H9 (cell line): ENCODE results near the gene SCD. TPM values are rescaled to one million over a fixed set of nuclear protein-coding genes. Genes with fewer than 3 reads are reported as not detected.

ENCODE experiments used
- DNase-seq: peaks from one replicate; pipeline ENCODE4 v3.0.0-alpha.2; 2017
- H2AFZ ChIP-seq: one replicate; pipeline ENCODE4 v1.6.1; 2013; ENCODE audit warnings: mild to moderate bottlenecking, low read length, control low read depth, moderate library complexity
- H2AK5ac ChIP-seq: 2 replicates; pipeline ENCODE4 v1.6.1; 2013; ENCODE audit warnings: low read length, control low read depth, mixed read lengths; ENCODE audit not compliant: insufficient read length
- H2BK120ac ChIP-seq: one replicate; pipeline ENCODE4 v1.6.1; 2013; ENCODE audit warnings: low read depth, mild to moderate bottlenecking, low read length, control low read depth, inconsistent platforms; ENCODE audit not compliant: poor library complexity, severe bottlenecking
- H2BK12ac ChIP-seq: 2 replicates; pipeline ENCODE4 v1.6.1; 2013; ENCODE audit warnings: low read length, control low read depth, mixed read lengths, low read depth; ENCODE audit not compliant: insufficient read length
- H2BK15ac ChIP-seq: 2 replicates; pipeline ENCODE4 v1.6.1; 2013; ENCODE audit warnings: low read depth, low read length, control low read depth
- H2BK20ac ChIP-seq: one replicate; pipeline ENCODE4 v1.6.1; 2013; ENCODE audit warnings: low read depth, mild to moderate bottlenecking, low read length, control low read depth, inconsistent platforms; ENCODE audit not compliant: poor library complexity, severe bottlenecking
- H2BK5ac ChIP-seq: 2 replicates; pipeline ENCODE4 v1.6.1; 2013; ENCODE audit warnings: low read length, control low read depth, mixed read lengths; ENCODE audit not compliant: insufficient read length
- H3K14ac ChIP-seq: 2 replicates; pipeline ENCODE4 v1.6.1; 2013; ENCODE audit warnings: low read length, control low read depth; ENCODE audit not compliant: insufficient read depth
- H3K18ac ChIP-seq: 2 replicates; pipeline ENCODE4 v1.6.1; 2013; ENCODE audit warnings: low read depth, mild to moderate bottlenecking, mixed read lengths, low read length, control low read depth; ENCODE audit not compliant: insufficient read length
- H3K23ac ChIP-seq: 2 replicates; pipeline ENCODE4 v1.6.1; 2013; ENCODE audit warnings: low read length, control low read depth, mixed read lengths, low read depth; ENCODE audit not compliant: insufficient read length
- H3K23me2 ChIP-seq: 2 replicates; pipeline ENCODE4 v1.6.1; 2013; ENCODE audit warnings: low read depth, mild to moderate bottlenecking, mixed read lengths, low read length, control low read depth; ENCODE audit not compliant: insufficient read length, poor library complexity, severe bottlenecking
- H3K27ac ChIP-seq: 2 replicates; pipeline ENCODE4 v1.5.1; 2013; ENCODE audit warnings: low read length, control low read depth, mixed read lengths, low read depth; ENCODE audit not compliant: insufficient read length
- H3K27me3 ChIP-seq: 2 replicates; pipeline ENCODE4 v1.6.1; 2013; ENCODE audit warnings: low read length, control low read depth, inconsistent platforms; ENCODE audit not compliant: insufficient read depth
- H3K4ac ChIP-seq: 2 replicates; pipeline ENCODE4 v1.6.1; 2013; ENCODE audit warnings: low read depth, mild to moderate bottlenecking, control low read depth, inconsistent platforms, low read length, moderate library complexity
- H3K4me1 ChIP-seq: 2 replicates; pipeline ENCODE4 v1.6.1; 2013; ENCODE audit warnings: low read length, control low read depth, inconsistent platforms; ENCODE audit not compliant: insufficient read depth
- H3K4me2 ChIP-seq: 2 replicates; pipeline ENCODE4 v1.6.1; 2013; ENCODE audit warnings: low read length, control low read depth, mixed read lengths; ENCODE audit not compliant: insufficient read length, insufficient read depth
- H3K56ac ChIP-seq: 2 replicates; pipeline ENCODE4 v1.6.1; 2013; ENCODE audit warnings: low read depth, mild to moderate bottlenecking, mixed read lengths, low read length, control low read depth; ENCODE audit not compliant: insufficient read length
- H3K79me1 ChIP-seq: 2 replicates; pipeline ENCODE4 v1.6.1; 2013; ENCODE audit warnings: low read depth, mild to moderate bottlenecking, moderate library complexity, low read length, control low read depth, inconsistent platforms; ENCODE audit not compliant: insufficient read depth, poor library complexity, severe bottlenecking
- H3K79me2 ChIP-seq: 2 replicates; pipeline ENCODE4 v1.6.1; 2013; ENCODE audit warnings: low read length, control low read depth, inconsistent platforms; ENCODE audit not compliant: insufficient read depth
- H3K9ac ChIP-seq: 2 replicates; pipeline ENCODE4 v1.6.1; 2013; ENCODE audit warnings: low read length, control low read depth, mixed read lengths; ENCODE audit not compliant: insufficient read length; ENCODE audit errors: extremely low read depth
- H3K9me3 ChIP-seq: one replicate; pipeline ENCODE4 v1.6.1; 2013; ENCODE audit warnings: low read depth, low read length, inconsistent platforms; ENCODE audit not compliant: control insufficient read depth
- H3T11ph ChIP-seq: one replicate; pipeline ENCODE4 v1.6.1; 2013; ENCODE audit warnings: mild to moderate bottlenecking, low read length, control low read depth, inconsistent platforms
- H4K20me1 ChIP-seq: one replicate; pipeline ENCODE4 v1.6.1; 2013; ENCODE audit not compliant: control insufficient read depth, insufficient read length, insufficient read depth
- H4K5ac ChIP-seq: 2 replicates; pipeline ENCODE4 v1.6.1; 2013; ENCODE audit warnings: low read depth, mild to moderate bottlenecking, mixed read lengths, low read length, control low read depth; ENCODE audit not compliant: insufficient read length
- H4K8ac ChIP-seq: replicated peaks from 2 replicates; pipeline ENCODE4 v1.6.1; 2013; ENCODE audit warnings: low read length, control low read depth, mixed read lengths, low read depth; ENCODE audit not compliant: insufficient read length
- H4K91ac ChIP-seq: 2 replicates; pipeline ENCODE4 v1.6.1; 2013; ENCODE audit warnings: low read depth, mild to moderate bottlenecking, moderate library complexity, mixed read lengths, low read length, control low read depth; ENCODE audit not compliant: insufficient read length
- H3K27ac Mint-ChIP-seq, 3 experiments: 2 replicates in 2 of 3; 3 replicates in 1 of 3; pipeline ENCODE4 v1.8.0; 2020 to 2021; ENCODE audit warnings: mixed read lengths in 3 of 3, mild to moderate bottlenecking in 1 of 3, moderate library complexity in 1 of 3
- H3K27me3 Mint-ChIP-seq: 2 replicates; pipeline ENCODE4 v1.8.0; 2021; ENCODE audit warnings: low read depth, mild to moderate bottlenecking, moderate library complexity, mixed read lengths
- H3K36me3 Mint-ChIP-seq, 3 experiments: 2 replicates in 2 of 3; 3 replicates in 1 of 3; pipeline ENCODE4 v1.8.0; 2020 to 2021; ENCODE audit warnings: low read depth in 3 of 3, mixed read lengths in 3 of 3; ENCODE audit not compliant: insufficient read depth in 1 of 3
- H3K4me1 Mint-ChIP-seq, 2 experiments: 2 replicates each; pipeline ENCODE4 v1.8.0; 2020; ENCODE audit warnings: mixed read lengths in 2 of 2
- H3K4me3 Mint-ChIP-seq, 2 experiments: 2 replicates in 1 of 2; 3 replicates in 1 of 2; pipeline ENCODE4 v1.8.0; 2020 to 2021; ENCODE audit warnings: mild to moderate bottlenecking in 2 of 2, mixed read lengths in 2 of 2, moderate library complexity in 1 of 2
- H3K9me3 Mint-ChIP-seq, 2 experiments: 2 replicates in 1 of 2; 3 replicates in 1 of 2; pipeline ENCODE4 v1.8.0; 2020; ENCODE audit warnings: mild to moderate bottlenecking in 2 of 2, mixed read lengths in 2 of 2, moderate library complexity in 1 of 2
- CTCF ChIP-seq: fragments of 200-600 bp; sonication (generic); conservative IDR thresholded peaks from 3 replicates; pipeline ENCODE4 v1.8.0; 2021; ENCODE audit warnings: antibody characterized with exemption, mild to moderate bottlenecking
- WGBS: extraction: QIAGEN DNeasy Blood & Tissue Kit; methylation state at CpG from one replicate; pipeline ENCODE4 v1.1.7; 2013; ENCODE audit warnings: missing lambda C conversion rate, low lambda C conversion rate, mixed read lengths; ENCODE audit not compliant: insufficient read length; ENCODE audit errors: extremely low coverage; 5-methylcytosine and 5-hydroxymethylcytosine counted together
- total RNA-seq: library from RNA; stranded (reverse); gene quantifications from 2 replicates; pipeline ENCODE4 v1.2.1, GENCODE V29; 2021

The SCD gene
- total RNA-seq, 1 experiment from 2014 or later: 354 TPM

GRCh38 chr10:100341953-100342626 is 4.9 kb upstream of the SCD start:
- peaks cover under 1% of the 10 kb centered on the region; the same call in 1 of the 2 replicates for H3K79me2 ChIP-seq
- no peak overlapping the region for H4K91ac ChIP-seq
- no peaks in the 10 kb centered on the region for H3K27me3 ChIP-seq
- H2AK5ac ChIP-seq: no peak overlapping the region
- TF ChIP-seq CTCF: peak; percentile 75
- no peak overlapping the region for H3K4me2 ChIP-seq
- no peaks in the 10 kb centered on the region for H3K9me3 Mint-ChIP-seq
- no peak overlapping the region for H3K4ac ChIP-seq
- H4K5ac ChIP-seq: no peak overlapping the region
- H2BK15ac ChIP-seq: no peak overlapping the region
- H2BK5ac ChIP-seq: no peak overlapping the region
- no peak overlapping the region for H2BK20ac ChIP-seq
- no CpG with 5 or more reads among the region's 9 CpGs for WGBS
- H3K14ac ChIP-seq: no peak overlapping the region
- peak overlapping the region in 1 of 3 experiments; percentile 38; a peak in 1 of 7 replicates for H3K27ac Mint-ChIP-seq
- no peaks in the 10 kb centered on the region; the same call in 1 of the 2 replicates for H3K4me1 ChIP-seq
- no peak overlapping the region for H3K9ac ChIP-seq
- no peaks in the 10 kb centered on the region for H3K9me3 ChIP-seq
- H3K18ac ChIP-seq: no peak overlapping the region
- peak overlapping the region in 1 of 2 experiments; percentile 23; a peak in 1 of 5 replicates for H3K4me3 Mint-ChIP-seq
- H3K27me3 Mint-ChIP-seq: peaks cover 5% of the 10 kb centered on the region
- no peak overlapping the region for H3K23ac ChIP-seq
- no peaks in the 10 kb centered on the region for H4K20me1 ChIP-seq
- no peak overlapping the region for H3K27ac ChIP-seq
- no peak overlapping the region for H2AFZ ChIP-seq
- H3K36me3 Mint-ChIP-seq: no peaks in the 10 kb centered on the region; a peak in 1 of 7 replicates
- DNase-seq: peak; percentile 80
- H2BK120ac ChIP-seq: no peak overlapping the region
- H3T11ph ChIP-seq: no peak overlapping the region
- no peak overlapping the region for H3K56ac ChIP-seq
- no peak overlapping the region for H2BK12ac ChIP-seq
- H3K4me1 Mint-ChIP-seq: peaks cover 31 to 35% of the 10 kb centered on the region in 2 experiments
- H3K23me2 ChIP-seq: peaks cover 8% of the 10 kb centered on the region
- H4K8ac ChIP-seq: no peak overlapping the region
- H3K79me1 ChIP-seq: no peaks in the 10 kb centered on the region
